Measurements from ENCODE around the gene PI4K2B.
"Not testable (repeated sequence)": the region's sequence is repeated elsewhere in the genome, so short reads cannot be mapped to it uniquely, and the experiment has no call there.

PI4K2B gene

GRCh38 chr4:25233737-25234389 lies at the start of gene PI4K2B:
TSS of gene PI4K2B (plus strand) at chr4:25234033. CDS start at chr4:25234164, 131 bp downstream.
- peaks cover 36% of the 10 kb centered on the region for H3K36me3 Mint-ChIP-seq (ENCODE audit: low read depth)
- peaks cover 15% of the 10 kb centered on the region for H3K4me1 Mint-ChIP-seq (ENCODE audit: low read depth)
- peak within 1 kb of the TSS; percentile 90 for H3K27ac Mint-ChIP-seq
- H3K4me3 Mint-ChIP-seq = peak within 1 kb of the TSS; percentile 94
- H3K9me3 Mint-ChIP-seq = peaks cover 49% of the 10 kb centered on the region
- intact Hi-C loops (cut with micrococcal nuclease) = loop anchor here (2.0 to 5.0 kb wide), 3 partner anchors 73 to 143 kb away; partner anchors contain the start of genes ANAPC4, SEPSECS and ZCCHC4
- no peaks in the 10 kb centered on the region for H3K27me3 Mint-ChIP-seq

GRCh38 chr4:25184056-25184455 lies 49.8 kb upstream of the PI4K2B start:
- H3K27me3 Mint-ChIP-seq = no peaks in the 10 kb centered on the region
- no peak overlapping the region for H3K4me3 Mint-ChIP-seq
- no peaks in the 10 kb centered on the region for H3K36me3 Mint-ChIP-seq (ENCODE audit: low read depth)
- intact Hi-C loops (cut with micrococcal nuclease) = loop anchor here (5.0 kb wide), 1 partner anchor 183 kb away; no protein-coding TSS in a partner anchor
- no peak overlapping the region for H3K27ac Mint-ChIP-seq
- H3K4me1 Mint-ChIP-seq (ENCODE audit: low read depth) = peaks cover 13% of the 10 kb centered on the region
- peaks cover 13% of the 10 kb centered on the region for H3K9me3 Mint-ChIP-seq

- Mint-ChIP-seq H3K4me1 (ENCODE audit: low read depth) (no peaks in the 10 kb centered on the region), H3K27me3 (no peaks in the 10 kb centered on the region), H3K36me3 (ENCODE audit: low read depth) (peaks cover 7% of the 10 kb centered on the region), H3K9me3 (no peaks in the 10 kb centered on the region), H3K4me3 (no peak overlapping the region), H3K27ac (no peak overlapping the region)
- intact Hi-C loops (cut with micrococcal nuclease) = no loop called here
Measured at GRCh38 chr4:25190407-25190806, 43.4 kb upstream of the PI4K2B start.

- intact Hi-C loops (cut with micrococcal nuclease) = no loop called here
- Mint-ChIP-seq H3K27ac (no peak overlapping the region), H3K27me3 (no peaks in the 10 kb centered on the region), H3K4me1 (ENCODE audit: low read depth) (no peaks in the 10 kb centered on the region), H3K36me3 (ENCODE audit: low read depth) (peaks cover 16% of the 10 kb centered on the region), H3K4me3 (no peak overlapping the region), H3K9me3 (peaks cover 19% of the 10 kb centered on the region)
Measured at GRCh38 chr4:25198713-25199112, 35.1 kb upstream of the PI4K2B start.

- no peak overlapping the region for H3K4me3 Mint-ChIP-seq
- no peak overlapping the region for H3K27ac Mint-ChIP-seq
- H3K9me3 Mint-ChIP-seq = peaks cover 21% of the 10 kb centered on the region
- no peaks in the 10 kb centered on the region for H3K36me3 Mint-ChIP-seq (ENCODE audit: low read depth)
- no peaks in the 10 kb centered on the region for H3K4me1 Mint-ChIP-seq (ENCODE audit: low read depth)
- intact Hi-C loops (cut with micrococcal nuclease) = no loop called here
- peaks cover 5% of the 10 kb centered on the region for H3K27me3 Mint-ChIP-seq
Measured at GRCh38 chr4:25207997-25208396, 25.8 kb upstream of the PI4K2B start.

- H3K4me1 Mint-ChIP-seq (ENCODE audit: low read depth) = no peaks in the 10 kb centered on the region
- no peak overlapping the region for H3K27ac Mint-ChIP-seq
- H3K27me3 Mint-ChIP-seq = peaks cover 5% of the 10 kb centered on the region
- intact Hi-C loops (cut with micrococcal nuclease) = no loop called here
- peaks cover 36% of the 10 kb centered on the region for H3K9me3 Mint-ChIP-seq
- H3K36me3 Mint-ChIP-seq (ENCODE audit: low read depth) = no peaks in the 10 kb centered on the region
- no peak overlapping the region for H3K4me3 Mint-ChIP-seq
Measured at GRCh38 chr4:25209702-25210101, 24.1 kb upstream of the PI4K2B start.

GRCh38 chr4:25211721-25212120 lies 22.1 kb upstream of the PI4K2B start:
- intact Hi-C loops (cut with micrococcal nuclease) = no loop called here
- no peak overlapping the region for H3K4me3 Mint-ChIP-seq
- no peaks in the 10 kb centered on the region for H3K36me3 Mint-ChIP-seq (ENCODE audit: low read depth)
- peaks cover 44% of the 10 kb centered on the region for H3K9me3 Mint-ChIP-seq
- peaks cover 5% of the 10 kb centered on the region for H3K27me3 Mint-ChIP-seq
- no peaks in the 10 kb centered on the region for H3K4me1 Mint-ChIP-seq (ENCODE audit: low read depth)
- H3K27ac Mint-ChIP-seq = no peak overlapping the region

- Mint-ChIP-seq H3K27me3 (peaks cover 3% of the 10 kb centered on the region), H3K4me1 (ENCODE audit: low read depth) (no peaks in the 10 kb centered on the region), H3K4me3 (no peak overlapping the region), H3K27ac (no peak overlapping the region), H3K9me3 (peaks cover 55% of the 10 kb centered on the region), H3K36me3 (ENCODE audit: low read depth) (no peaks in the 10 kb centered on the region)
- intact Hi-C loops (cut with micrococcal nuclease) = no loop called here
Measured at GRCh38 chr4:25212822-25213221, 21.0 kb upstream of the PI4K2B start.

- H3K4me1 Mint-ChIP-seq (ENCODE audit: low read depth) = no peaks in the 10 kb centered on the region
- H3K4me3 Mint-ChIP-seq = no peak overlapping the region
- H3K27me3 Mint-ChIP-seq = no peaks in the 10 kb centered on the region
- peaks cover 60% of the 10 kb centered on the region for H3K9me3 Mint-ChIP-seq
- H3K27ac Mint-ChIP-seq = no peak overlapping the region
- intact Hi-C loops (cut with micrococcal nuclease) = no loop called here
- H3K36me3 Mint-ChIP-seq (ENCODE audit: low read depth) = no peaks in the 10 kb centered on the region
Measured at GRCh38 chr4:25213347-25213979, 20.4 kb upstream of the PI4K2B start.

- H3K27me3 Mint-ChIP-seq; H3K27ac Mint-ChIP-seq; H3K4me1 Mint-ChIP-seq (ENCODE audit: low read depth); H3K4me3 Mint-ChIP-seq; H3K36me3 Mint-ChIP-seq (ENCODE audit: low read depth); intact Hi-C loops (cut with micrococcal nuclease): not testable (repeated sequence)
- peaks cover 66% of the 10 kb centered on the region for H3K9me3 Mint-ChIP-seq
Measured at GRCh38 chr4:25214750-25215149, 19.1 kb upstream of the PI4K2B start.

- H3K27me3 Mint-ChIP-seq = no peaks in the 10 kb centered on the region
- peaks cover 68% of the 10 kb centered on the region for H3K9me3 Mint-ChIP-seq
- H3K27ac Mint-ChIP-seq = no peak overlapping the region
- H3K36me3 Mint-ChIP-seq (ENCODE audit: low read depth) = no peaks in the 10 kb centered on the region
- H3K4me1 Mint-ChIP-seq (ENCODE audit: low read depth) = no peaks in the 10 kb centered on the region
- no peak overlapping the region for H3K4me3 Mint-ChIP-seq
- intact Hi-C loops (cut with micrococcal nuclease) = no loop called here
Measured at GRCh38 chr4:25215511-25215910, 18.3 kb upstream of the PI4K2B start.

GRCh38 chr4:25221377-25221776 lies 12.5 kb upstream of the PI4K2B start:
- intact Hi-C loops (cut with micrococcal nuclease) = no loop called here
- H3K4me1 Mint-ChIP-seq (ENCODE audit: low read depth) = no peaks in the 10 kb centered on the region
- peaks cover 88% of the 10 kb centered on the region for H3K9me3 Mint-ChIP-seq
- H3K4me3 Mint-ChIP-seq = no peak overlapping the region
- H3K27me3 Mint-ChIP-seq = no peaks in the 10 kb centered on the region
- H3K27ac Mint-ChIP-seq = no peak overlapping the region
- H3K36me3 Mint-ChIP-seq (ENCODE audit: low read depth) = peaks cover 5% of the 10 kb centered on the region

GRCh38 chr4:25223802-25224375 lies 9.9 kb upstream of the PI4K2B start:
- H3K4me1 Mint-ChIP-seq (ENCODE audit: low read depth) = no peaks in the 10 kb centered on the region
- intact Hi-C loops (cut with micrococcal nuclease) = no loop called here
- H3K36me3 Mint-ChIP-seq (ENCODE audit: low read depth) = peaks cover 6% of the 10 kb centered on the region
- no peaks in the 10 kb centered on the region for H3K27me3 Mint-ChIP-seq
- H3K4me3 Mint-ChIP-seq = no peak overlapping the region
- H3K9me3 Mint-ChIP-seq = peaks cover 80% of the 10 kb centered on the region
- no peak overlapping the region for H3K27ac Mint-ChIP-seq

- peaks cover 70% of the 10 kb centered on the region for H3K9me3 Mint-ChIP-seq
- H3K4me3 Mint-ChIP-seq = no peak overlapping the region
- peaks cover 4% of the 10 kb centered on the region for H3K4me1 Mint-ChIP-seq (ENCODE audit: low read depth)
- H3K27me3 Mint-ChIP-seq = no peaks in the 10 kb centered on the region
- peaks cover 29% of the 10 kb centered on the region for H3K36me3 Mint-ChIP-seq (ENCODE audit: low read depth)
- intact Hi-C loops (cut with micrococcal nuclease) = loop anchor here (5.0 kb wide), 1 partner anchor 147 kb away; the partner anchor contains the start of gene ANAPC4
- no peak overlapping the region for H3K27ac Mint-ChIP-seq
Measured at GRCh38 chr4:25229804-25230203, 4.0 kb upstream of the PI4K2B start.
